ENCODE results near the gene TEPSIN. TPM values are rescaled to one million over a fixed set of nuclear protein-coding genes. Genes with fewer than 3 reads are reported as not detected.

TEPSIN gene
- polyA plus RNA-seq, 1 donor from 2014 or later: 50.0 TPM

DNA sequence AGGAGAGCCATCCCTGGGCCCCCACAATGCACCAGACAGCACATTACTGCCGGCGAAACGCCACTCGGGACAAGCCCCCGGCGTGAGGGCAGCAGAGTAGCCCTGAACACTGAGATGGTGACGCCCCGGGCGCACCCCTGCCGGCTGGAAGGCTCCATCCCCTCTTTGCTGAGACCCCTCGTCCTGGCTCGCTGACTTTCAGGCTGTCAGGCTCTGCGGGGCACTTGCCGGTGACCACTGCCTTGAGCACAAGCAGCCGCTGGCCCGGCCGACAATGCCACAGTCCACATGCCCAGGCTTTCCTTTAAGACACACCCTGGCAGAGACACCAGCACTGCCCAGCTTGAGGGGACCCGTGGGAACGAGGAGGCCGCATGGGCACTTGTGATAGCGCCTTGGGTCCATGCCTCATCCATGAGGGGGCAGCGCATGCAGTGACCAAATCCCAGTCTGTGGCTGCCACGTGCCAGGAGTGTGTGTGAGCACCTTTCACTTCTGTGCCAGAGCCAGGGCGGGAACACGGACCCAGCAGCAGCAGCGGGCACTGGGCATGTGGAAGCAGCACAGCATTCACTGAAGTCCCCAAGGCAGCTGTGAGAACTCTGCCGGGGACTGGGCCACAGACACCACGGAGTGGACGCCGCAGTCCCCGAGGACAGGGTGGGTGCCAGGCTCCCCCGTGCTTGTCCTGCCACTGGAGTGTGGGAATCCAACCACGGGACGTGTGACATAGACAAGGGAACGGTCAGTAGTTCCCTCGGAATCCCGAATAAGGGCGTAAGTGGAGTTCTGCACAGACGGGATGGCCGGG is 24.7 kb upstream of the TEPSIN start:
- Histone ChIP-seq H3K4me2 (ENCODE audit: low read length) (no peak overlapping the region), H4K20me1 (ENCODE audit: insufficient read depth) (no peaks in the 10 kb centered on the region), H3K27ac (ENCODE audit: low read length) (no peak overlapping the region), H3K36me3 (ENCODE audit: insufficient read depth, low read length) (no peaks in the 10 kb centered on the region), H2AFZ (ENCODE audit: low read depth, low read length) (no peak overlapping the region), H3F3A (ENCODE audit: insufficient read depth, low read length, poor library complexity, severe bottlenecking) (no peaks in the 10 kb centered on the region), H3K4me3 (ENCODE audit: low read length) (no peak overlapping the region), H3K9me2 (ENCODE audit: insufficient read depth, low read length) (no peaks in the 10 kb centered on the region), H3K79me2 (replicated peaks; ENCODE audit: insufficient read depth, low read length) (no peaks in the 10 kb centered on the region), H3K9ac (ENCODE audit: low read length) (no peak overlapping the region), H3K27me3 (ENCODE audit: insufficient read depth, low read depth, low read length) (no peaks in the 10 kb centered on the region), H3K9me3 (ENCODE audit: low read length) (no peaks in the 10 kb centered on the region)
- no peak for TF ChIP-seq RAD21 (conservative IDR thresholded peaks at IDR 0.05)
- TF ChIP-seq, protein P1, sequence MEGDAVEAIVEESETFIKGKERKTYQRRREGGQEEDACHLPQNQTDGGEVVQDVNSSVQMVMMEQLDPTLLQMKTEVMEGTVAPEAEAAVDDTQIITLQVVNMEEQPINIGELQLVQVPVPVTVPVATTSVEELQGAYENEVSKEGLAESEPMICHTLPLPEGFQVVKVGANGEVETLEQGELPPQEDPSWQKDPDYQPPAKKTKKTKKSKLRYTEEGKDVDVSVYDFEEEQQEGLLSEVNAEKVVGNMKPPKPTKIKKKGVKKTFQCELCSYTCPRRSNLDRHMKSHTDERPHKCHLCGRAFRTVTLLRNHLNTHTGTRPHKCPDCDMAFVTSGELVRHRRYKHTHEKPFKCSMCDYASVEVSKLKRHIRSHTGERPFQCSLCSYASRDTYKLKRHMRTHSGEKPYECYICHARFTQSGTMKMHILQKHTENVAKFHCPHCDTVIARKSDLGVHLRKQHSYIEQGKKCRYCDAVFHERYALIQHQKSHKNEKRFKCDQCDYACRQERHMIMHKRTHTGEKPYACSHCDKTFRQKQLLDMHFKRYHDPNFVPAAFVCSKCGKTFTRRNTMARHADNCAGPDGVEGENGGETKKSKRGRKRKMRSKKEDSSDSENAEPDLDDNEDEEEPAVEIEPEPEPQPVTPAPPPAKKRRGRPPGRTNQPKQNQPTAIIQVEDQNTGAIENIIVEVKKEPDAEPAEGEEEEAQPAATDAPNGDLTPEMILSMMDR (IDR thresholded peaks at IDR 0.05; ENCODE audit: poor library complexity, severe bottlenecking): no peak
- TF ChIP-seq POLR2AphosphoS5 (IDR thresholded peaks at IDR 0.05): no peak
- TF ChIP-seq, protein P2, sequence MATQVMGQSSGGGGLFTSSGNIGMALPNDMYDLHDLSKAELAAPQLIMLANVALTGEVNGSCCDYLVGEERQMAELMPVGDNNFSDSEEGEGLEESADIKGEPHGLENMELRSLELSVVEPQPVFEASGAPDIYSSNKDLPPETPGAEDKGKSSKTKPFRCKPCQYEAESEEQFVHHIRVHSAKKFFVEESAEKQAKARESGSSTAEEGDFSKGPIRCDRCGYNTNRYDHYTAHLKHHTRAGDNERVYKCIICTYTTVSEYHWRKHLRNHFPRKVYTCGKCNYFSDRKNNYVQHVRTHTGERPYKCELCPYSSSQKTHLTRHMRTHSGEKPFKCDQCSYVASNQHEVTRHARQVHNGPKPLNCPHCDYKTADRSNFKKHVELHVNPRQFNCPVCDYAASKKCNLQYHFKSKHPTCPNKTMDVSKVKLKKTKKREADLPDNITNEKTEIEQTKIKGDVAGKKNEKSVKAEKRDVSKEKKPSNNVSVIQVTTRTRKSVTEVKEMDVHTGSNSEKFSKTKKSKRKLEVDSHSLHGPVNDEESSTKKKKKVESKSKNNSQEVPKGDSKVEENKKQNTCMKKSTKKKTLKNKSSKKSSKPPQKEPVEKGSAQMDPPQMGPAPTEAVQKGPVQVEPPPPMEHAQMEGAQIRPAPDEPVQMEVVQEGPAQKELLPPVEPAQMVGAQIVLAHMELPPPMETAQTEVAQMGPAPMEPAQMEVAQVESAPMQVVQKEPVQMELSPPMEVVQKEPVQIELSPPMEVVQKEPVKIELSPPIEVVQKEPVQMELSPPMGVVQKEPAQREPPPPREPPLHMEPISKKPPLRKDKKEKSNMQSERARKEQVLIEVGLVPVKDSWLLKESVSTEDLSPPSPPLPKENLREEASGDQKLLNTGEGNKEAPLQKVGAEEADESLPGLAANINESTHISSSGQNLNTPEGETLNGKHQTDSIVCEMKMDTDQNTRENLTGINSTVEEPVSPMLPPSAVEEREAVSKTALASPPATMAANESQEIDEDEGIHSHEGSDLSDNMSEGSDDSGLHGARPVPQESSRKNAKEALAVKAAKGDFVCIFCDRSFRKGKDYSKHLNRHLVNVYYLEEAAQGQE (IDR thresholded peaks at IDR 0.05; ENCODE audit: borderline replicate concordance): no peak
- TF ChIP-seq TAF1 (IDR thresholded peaks at IDR 0.05; ENCODE audit: low read depth): no peak
- no peak for TF ChIP-seq EZH2 (IDR thresholded peaks at IDR 0.05; ENCODE audit: borderline replicate concordance, insufficient read depth, low read length, poor library complexity, severe bottlenecking)
- no peak for TF ChIP-seq MXI1 (conservative IDR thresholded peaks at IDR 0.05; ENCODE audit: poor library complexity, severe bottlenecking)
- no peak for TF ChIP-seq EP300 (conservative IDR thresholded peaks at IDR 0.05; ENCODE audit: poor library complexity, severe bottlenecking)
- no peak for TF ChIP-seq SMC3 (conservative IDR thresholded peaks at IDR 0.05; ENCODE audit: poor library complexity)

DNA sequence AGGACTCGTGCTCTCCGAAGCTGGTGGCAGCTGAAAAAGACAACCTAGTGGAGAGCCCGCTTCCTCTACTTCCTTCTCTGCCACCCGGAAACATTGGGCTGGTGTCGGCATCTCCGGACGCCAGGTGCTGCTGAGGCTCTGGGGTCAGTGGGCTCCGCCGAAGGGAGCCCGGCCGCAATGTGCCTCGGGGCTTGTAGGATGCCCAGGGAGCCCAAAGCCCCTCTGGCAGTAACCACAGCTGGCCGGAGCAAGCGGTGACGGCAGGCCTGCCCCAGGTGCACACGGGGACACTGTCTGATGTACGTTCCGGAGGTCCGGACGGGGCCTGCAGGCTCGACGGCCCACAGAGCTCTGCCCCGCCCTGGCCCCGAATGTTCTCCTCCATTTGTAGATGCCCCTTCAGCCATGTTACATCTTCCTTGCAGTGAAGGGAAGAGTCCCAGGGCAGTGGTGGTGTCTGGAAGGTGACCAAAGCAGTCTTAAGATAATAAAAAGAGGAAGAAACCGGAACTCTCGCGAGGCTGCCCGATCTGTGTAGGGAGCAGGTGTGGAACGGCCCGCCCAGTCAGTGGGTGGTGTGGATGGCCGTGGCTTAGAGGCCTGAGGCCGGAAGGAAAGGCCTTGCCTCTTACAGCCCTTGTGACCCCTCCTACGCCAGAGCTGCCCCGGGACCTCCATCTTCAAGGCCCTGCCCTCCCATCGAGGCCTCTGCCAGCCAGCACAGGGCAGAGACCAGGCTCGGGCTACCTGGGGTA is 22.9 kb upstream of the TEPSIN start:
- H4K20me1 ChIP-seq (ENCODE audit: insufficient read depth): no peaks in the 10 kb centered on the region
- no peak overlapping the region for H3K9ac ChIP-seq (ENCODE audit: low read length)
- H3K27me3 ChIP-seq (ENCODE audit: insufficient read depth, low read depth, low read length): no peaks in the 10 kb centered on the region
- H3K27ac ChIP-seq (ENCODE audit: low read length): no peak overlapping the region
- TF ChIP-seq SMC3 (conservative IDR thresholded peaks at IDR 0.05; ENCODE audit: poor library complexity): no peak
- TF ChIP-seq TAF1 (IDR thresholded peaks at IDR 0.05; ENCODE audit: low read depth): no peak
- no peak for TF ChIP-seq EP300 (conservative IDR thresholded peaks at IDR 0.05; ENCODE audit: poor library complexity, severe bottlenecking)
- no peak overlapping the region for H2AFZ ChIP-seq (ENCODE audit: low read depth, low read length)
- no peaks in the 10 kb centered on the region for H3K9me2 ChIP-seq (ENCODE audit: insufficient read depth, low read length)
- H3F3A ChIP-seq (ENCODE audit: insufficient read depth, low read length, poor library complexity, severe bottlenecking): no peaks in the 10 kb centered on the region
- H3K9me3 ChIP-seq (ENCODE audit: low read length): no peaks in the 10 kb centered on the region
- no peaks in the 10 kb centered on the region for H3K79me2 ChIP-seq (replicated peaks; ENCODE audit: insufficient read depth, low read length)
- no peaks in the 10 kb centered on the region for H3K36me3 ChIP-seq (ENCODE audit: insufficient read depth, low read length)
- no peak overlapping the region for H3K4me3 ChIP-seq (ENCODE audit: low read length)
- H3K4me2 ChIP-seq (ENCODE audit: low read length): no peak overlapping the region
